HepG2 (cell line): ENCODE results near the gene RNASE8. TPM values are rescaled to one million over a fixed set of nuclear protein-coding genes. Genes with fewer than 3 reads are reported as not detected.

Source experiments
- ATAC-seq: fragments of 200-7000 bp; cut with Tn5 transposase; 3 replicates; pipeline ENCODE4 v1.9.1; 2020; ENCODE audit warnings: mild to moderate bottlenecking, moderate library complexity
- BruUV-seq: library from RNA; stranded (reverse); fragments of 400-500 nt; replicated peaks from 2 replicates; lab custom pipeline; 2021; lab: Mats Ljungman, UMichigan
- CTCF ChIA-PET: fragments of 300-600 bp; formaldehyde crosslinking; extraction: SDS; loops from one replicate; lab custom pipeline; 2021; ENCODE audit warnings: low total read pairs, inconsistent platforms, low intra/inter-chr PET ratio; lab: Yijun Ruan, JAX
- POLR2A ChIA-PET: fragments of 350-600 bp; sonication (Branson Sonifier 250); formaldehyde crosslinking; loops from one replicate; lab custom pipeline; 2020; ENCODE audit warnings: antibody characterized with exemption, inconsistent platforms; lab: Yijun Ruan, JAX
- DNase-seq: peaks from one replicate; pipeline ENCODE4 v3.0.0-alpha.2; 2015; ENCODE audit warnings: low spot score
- FAIRE-seq: peaks from 3 replicates; lab custom pipeline; 2011; peaks lifted over from hg19 to GRCh38; lab: Jason Lieb, UNC
- H2AFZ ChIP-seq: one replicate; pipeline ENCODE4 v1.6.1; 2011; ENCODE audit warnings: low read length, inconsistent platforms
- H3K27ac ChIP-seq: fragments of 300-600 bp; 3 replicates; pipeline ENCODE4 v1.8.0; 2011; ENCODE audit warnings: mixed run types, mild to moderate bottlenecking, mixed read lengths, low read length, inconsistent platforms; ENCODE audit not compliant: insufficient read depth; ENCODE audit errors: extremely low read length
- H3K27me3 ChIP-seq, 2 experiments: fragments of 200-600 bp in 1 of 2; 2 replicates in 1 of 2; 3 replicates in 1 of 2; pipeline versions ENCODE4 v1.6.0 to v1.8.0; 2011; ENCODE audit warnings: low read length in 2 of 2, mild to moderate bottlenecking in 2 of 2, moderate library complexity in 2 of 2, inconsistent platforms in 1 of 2; ENCODE audit not compliant: insufficient read depth in 2 of 2, control insufficient read depth in 1 of 2
- H3K36me3 ChIP-seq, 2 experiments: fragments of 200-600 bp in 1 of 2; replicated peaks in 1 of 2; 2 replicates in 1 of 2; 3 replicates in 1 of 2; pipeline versions ENCODE4 v1.5.1 to v1.8.0; 2011; ENCODE audit warnings: low read length in 2 of 2, inconsistent platforms in 1 of 2; ENCODE audit not compliant: insufficient read depth in 2 of 2, control insufficient read depth in 1 of 2
- H3K4me1 ChIP-seq: 2 replicates; pipeline ENCODE4 v1.5.1; 2012; ENCODE audit warnings: low read length, inconsistent platforms; ENCODE audit not compliant: insufficient read depth
- H3K4me2 ChIP-seq: 2 replicates; pipeline ENCODE4 v1.6.0; 2011; ENCODE audit warnings: low read depth, low read length, inconsistent platforms
- H3K4me3 ChIP-seq, 3 experiments: fragments of 200-600 bp in 1 of 3; sonication (generic), shearing (Covaris generic) in 1 of 3; replicated peaks in 1 of 3; 2 replicates each; pipeline ENCODE4 v1.5.1; 2011 to 2016; ENCODE audit warnings: low read length in 3 of 3, inconsistent platforms in 2 of 3, low read depth in 2 of 3, mild to moderate bottlenecking in 2 of 3, control low read depth in 1 of 3, mixed read lengths in 1 of 3; ENCODE audit not compliant: insufficient read depth in 1 of 3
- H3K79me2 ChIP-seq: one replicate; pipeline ENCODE4 v1.6.1; 2011; ENCODE audit warnings: low read length, inconsistent platforms; ENCODE audit not compliant: insufficient read depth
- H3K9ac ChIP-seq: 2 replicates; pipeline ENCODE4 v1.6.0; 2011; ENCODE audit warnings: mild to moderate bottlenecking, low read depth, low read length, inconsistent platforms; ENCODE audit not compliant: insufficient read depth
- H3K9me3 ChIP-seq: 2 replicates; pipeline ENCODE4 v1.5.1; 2012; ENCODE audit warnings: mild to moderate bottlenecking, low read length
- H4K20me1 ChIP-seq: 2 replicates; pipeline ENCODE4 v1.6.0; 2011; ENCODE audit warnings: inconsistent platforms, mild to moderate bottlenecking, low read length, moderate library complexity; ENCODE audit not compliant: insufficient read depth
- KDM5B ChIP-seq: sonication (generic); formaldehyde crosslinking; IDR thresholded peaks from 2 replicates; pipeline ENCODE4 v1.4.0; 2020; ENCODE audit warnings: missing genetic modification reagents, mild to moderate bottlenecking, borderline replicate concordance
- SNAPC4 ChIP-seq: sonication (generic); formaldehyde crosslinking; IDR thresholded peaks from 2 replicates; pipeline ENCODE4 v1.4.0; 2020; ENCODE audit warnings: mild to moderate bottlenecking, missing genetic modification reagents
- SP1 ChIP-seq, 2 experiments: fragments of 450-650 bp in 1 of 2; sonication (generic) in 1 of 2; formaldehyde crosslinking in 1 of 2; IDR thresholded peaks; 2 replicates each; pipeline versions ENCODE4 v1.4.0 to v1.6.1; 2016 to 2020; ENCODE audit warnings: missing genetic modification reagents in 1 of 2
- TFE3 ChIP-seq: IDR thresholded peaks from 2 replicates; pipeline ENCODE4 v1.6.1; 2016
- ZBTB14 ChIP-seq: sonication (generic); formaldehyde crosslinking; IDR thresholded peaks from 2 replicates; pipeline ENCODE4 v1.4.0; 2020; ENCODE audit warnings: missing genetic modification reagents
- ZNF501 ChIP-seq: sonication (generic); formaldehyde crosslinking; IDR thresholded peaks from 2 replicates; pipeline ENCODE4 v1.5.1; 2020; ENCODE audit warnings: mild to moderate bottlenecking, moderate library complexity, missing genetic modification reagents
- ZNF788 ChIP-seq: sonication (generic); formaldehyde crosslinking; IDR thresholded peaks from 2 replicates; pipeline ENCODE4 v1.5.0; 2020; ENCODE audit warnings: mild to moderate bottlenecking, missing genetic modification reagents, borderline replicate concordance
- WGBS: methylation state at CpG from one replicate; pipeline ENCODE4 v1.1.6; 2017; ENCODE audit warnings: low lambda C conversion rate; 5-methylcytosine and 5-hydroxymethylcytosine counted together
- in situ Hi-C: cut with HindIII; loops from 2 replicates; pipeline ENCODE4 v1.10.0; 2017; ENCODE audit warnings: low pct_unique_long_range_greater_than_20kb; ENCODE audit not compliant: extremely low pct_ligation_motif_present
- intact Hi-C: fragments of 100-400 bp; cut with micrococcal nuclease; formaldehyde crosslinking; loops from one replicate; pipeline ENCODE4 v1.10.0; 2022; ENCODE audit not compliant: unreplicated experiment
- polyA plus RNA-seq, 8 experiments: library from polyadenylated mRNA; depleted of rRNA in 3 of 8; stranded (reverse) in 7 of 8; unstranded in 1 of 8; fragments of >200 nt; fragmentation: Illumina TruSeq in 4 of 8; extraction: Trizol in 4 of 8; gene quantifications; 2 replicates each; pipeline versions ENCODE4 v1.2.1 to v1.2.3, GENCODE V29; 2011 to 2016; ENCODE audit warnings: low read depth in 4 of 8, missing spikeins in 1 of 8, mixed read lengths in 1 of 8; ENCODE audit not compliant: insufficient read depth in 1 of 8
- total RNA-seq, 5 experiments: library from RNA; depleted of rRNA; stranded (reverse); fragments of >200 nt; fragmentation: Illumina TruSeq; extraction: Trizol; gene quantifications; 2 replicates each; pipeline ENCODE4 v1.2.3, GENCODE V29; 2016; ENCODE audit warnings: low read depth in 1 of 5
- TF ChIP-seq, protein P1 (sequence below): sonication (generic); formaldehyde crosslinking; IDR thresholded peaks from 2 replicates; pipeline ENCODE4 v1.4.0; 2020; ENCODE audit warnings: mild to moderate bottlenecking, missing genetic modification reagents

RNASE8 gene
- total and polyA plus RNA-seq, 2 of the 13 experiments (the other 11 are each of a cell fraction or from before 2014, with no cell fraction given), result not detected

GRCh38 chr14:21039585-21040369 lies 17.8 kb upstream of the RNASE8 start (continued):
- TF ChIP-seq TFE3 (CRISPR knock-in tag) (no peak), ZBTB14 (CRISPR knock-in tag) (no peak)
- TF ChIP-seq, protein P1, sequence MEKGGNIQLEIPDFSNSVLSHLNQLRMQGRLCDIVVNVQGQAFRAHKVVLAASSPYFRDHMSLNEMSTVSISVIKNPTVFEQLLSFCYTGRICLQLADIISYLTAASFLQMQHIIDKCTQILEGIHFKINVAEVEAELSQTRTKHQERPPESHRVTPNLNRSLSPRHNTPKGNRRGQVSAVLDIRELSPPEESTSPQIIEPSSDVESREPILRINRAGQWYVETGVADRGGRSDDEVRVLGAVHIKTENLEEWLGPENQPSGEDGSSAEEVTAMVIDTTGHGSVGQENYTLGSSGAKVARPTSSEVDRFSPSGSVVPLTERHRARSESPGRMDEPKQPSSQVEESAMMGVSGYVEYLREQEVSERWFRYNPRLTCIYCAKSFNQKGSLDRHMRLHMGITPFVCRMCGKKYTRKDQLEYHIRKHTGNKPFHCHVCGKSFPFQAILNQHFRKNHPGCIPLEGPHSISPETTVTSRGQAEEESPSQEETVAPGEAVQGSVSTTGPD (CRISPR knock-in tag), result 0 out of 2 replicates have a peak, but pooled peaks have one; percentile 26

GRCh38 chr14:21040370-21040925 lies 17.2 kb upstream of the RNASE8 start:
- H3K79me2 ChIP-seq, result no peaks in the 10 kb centered on the region
- intact Hi-C loops, result loop anchor here (1.0 to 2.0 kb wide), 3 partner anchors 14 to 183 kb away; no protein-coding TSS in a partner anchor
- no peak for ATAC-seq
- DNase-seq, result no peak
- no peaks in the 10 kb centered on the region for H3K27me3 ChIP-seq
- H3K27ac ChIP-seq, result no peak overlapping the region
- no TSS peak for BruUV-seq
- peaks cover 77% of the 10 kb centered on the region for H3K4me1 ChIP-seq
- CTCF ChIA-PET, result interaction anchor here (0.7 to 4.8 kb wide), 14 partner anchors 14 to 343 kb away, joined by 3 to 109 read pairs (median 4); partner anchors contain the start of gene METTL17
- no peak for FAIRE-seq
- no peaks in the 10 kb centered on the region for H3K36me3 ChIP-seq
- in situ Hi-C loops, result loop anchor here (5.0 kb wide), 1 partner anchor 183 kb away; no protein-coding TSS in a partner anchor
- peak overlapping the region; percentile 69; the same call in 1 of the 2 replicates for H3K4me2 ChIP-seq
- no peaks in the 10 kb centered on the region for H3K9me3 ChIP-seq
- H4K20me1 ChIP-seq, result no peaks in the 10 kb centered on the region
- no peak overlapping the region for H3K9ac ChIP-seq
- H2AFZ ChIP-seq, result no peak overlapping the region
- POLR2A ChIA-PET, result interaction anchor here (0.8 to 3.5 kb wide), 12 partner anchors 9 to 64 kb away, joined by 3 to 112 read pairs (median 18); partner anchors contain the start of genes ARHGEF40 and NDRG2
- no peak overlapping the region for H3K4me3 ChIP-seq
- WGBS, result 56% methylated on average over 8 of the region's 8 CpGs
- TF ChIP-seq SP1 (IDR thresholded peaks at IDR 0.05) (no peak), SP1 (CRISPR knock-in tag; IDR thresholded peaks at IDR 0.05) (no peak), KDM5B (0 out of 2 replicates have a peak, but pooled peaks have one; percentile 18), ZNF501 (CRISPR knock-in tag) (0 out of 2 replicates have a peak, but pooled peaks have one; percentile 13), SNAPC4 (0 out of 2 replicates have a peak, but pooled peaks have one; percentile 12), ZNF788 (CRISPR knock-in tag) (no peak)
